NT2/D1 (cell line): Measurements from ENCODE around the gene DOCK2.

ENCODE experiments used
- SUZ12 ChIP-seq: IDR thresholded peaks from 2 replicates; pipeline ENCODE4 v1.6.1; 2011; ENCODE audit not compliant: insufficient read length, insufficient read depth; ENCODE audit errors: extremely low read depth
- YY1 ChIP-seq: IDR thresholded peaks from 2 replicates; pipeline ENCODE4 v1.6.1; 2011; ENCODE audit not compliant: insufficient read length, insufficient read depth
- ZNF274 ChIP-seq: IDR thresholded peaks from 2 replicates; pipeline ENCODE4 v1.6.1; 2011; ENCODE audit warnings: mild to moderate bottlenecking, low read depth, low read length

- no peak for TF ChIP-seq SUZ12
- TF ChIP-seq ZNF274: no peak
- no peak for TF ChIP-seq YY1
These were observed 105.8 kb downstream of the DOCK2 start for GRCh38 chr5:169742771-169743296.
